PFSK-1 (cell line): ENCODE measurements around the gene PEMT.
A peak's percentile ranks its signal among the peaks of the same experiment; 100 is the strongest.

ENCODE experiments used
- FOXP2 ChIP-seq: optimal IDR thresholded peaks from 2 replicates; pipeline ENCODE3; 2011; ENCODE audit warnings: borderline replicate concordance, control low read depth, inconsistent platforms; ENCODE audit not compliant: insufficient read depth; ENCODE audit errors: extremely low read length, extremely low read depth
- POLR2AphosphoS5 ChIP-seq: IDR thresholded peaks from 2 replicates; pipeline ENCODE4 v1.6.1; 2012; ENCODE audit warnings: low read depth, mild to moderate bottlenecking, control low read depth, low read length, moderate library complexity
- REST ChIP-seq, 2 experiments: IDR thresholded peaks; 2 replicates each; pipeline versions ENCODE4 v1.6.1 to v1.8.0; 2011 to 2012; ENCODE audit warnings: low read depth in 2 of 2, low read length in 2 of 2, control low read depth in 1 of 2, inconsistent platforms in 1 of 2, mild to moderate bottlenecking in 1 of 2, moderate library complexity in 1 of 2; ENCODE audit not compliant: insufficient read depth in 1 of 2
- SIN3A ChIP-seq: IDR thresholded peaks from 2 replicates; pipeline ENCODE4 v1.6.1; 2012; ENCODE audit warnings: mild to moderate bottlenecking, low read length, moderate library complexity, borderline replicate concordance; ENCODE audit not compliant: insufficient read depth
- TAF1 ChIP-seq: IDR thresholded peaks from 2 replicates; pipeline ENCODE4 v1.6.1; 2012; ENCODE audit warnings: low read length, control low read depth, borderline replicate concordance; ENCODE audit not compliant: insufficient read depth

GRCh38 chr17:17540278-17540906, 51.1 kb downstream of the PEMT start:
- TF ChIP-seq SIN3A (no peak), TAF1 (no peak), POLR2AphosphoS5 (no peak), REST (IDR thresholded peaks at IDR 0.05; ENCODE audit: insufficient read depth in 1 of 2, low read depth in 2 of 2, low read length in 2 of 2) (peak; percentile 63 to 84; a peak in 3 of 4 replicates), FOXP2 (no peak)
